Small intestine (tissue), 7 donors: Measurements from ENCODE around the gene VSIG1. TPM values are rescaled to one million over a fixed set of nuclear protein-coding genes. Genes with fewer than 3 reads are reported as not detected.

Source experiments
- DNase-seq, 2 donors: peaks; one replicate each; pipeline versions ENCODE4 v3.0.0 to v3.0.0-alpha.2; 2013
- FAIRE-seq: peaks from 2 replicates; lab custom pipeline; 2012; peaks lifted over from hg19 to GRCh38; lab: Jason Lieb, UNC
- H3K27ac ChIP-seq, 3 donors: one replicate each; pipeline ENCODE4 v1.5.1; 2013; ENCODE audit warnings: low read length in 2 of 3, mild to moderate bottlenecking in 2 of 3, control low read depth in 1 of 3, inconsistent platforms in 1 of 3, low read depth in 1 of 3, moderate library complexity in 1 of 3
- H3K27me3 ChIP-seq, 3 donors: one replicate each; pipeline ENCODE4 v1.6.1; 2013; ENCODE audit warnings: low read length in 3 of 3, inconsistent platforms in 1 of 3; ENCODE audit not compliant: control insufficient read depth in 3 of 3, insufficient read depth in 3 of 3
- H3K36me3 ChIP-seq, 3 donors: one replicate each; pipeline ENCODE4 v1.6.1; 2013; ENCODE audit warnings: low read length in 3 of 3, inconsistent platforms in 1 of 3, low read depth in 1 of 3, mild to moderate bottlenecking in 1 of 3, moderate library complexity in 1 of 3; ENCODE audit not compliant: control insufficient read depth in 3 of 3, insufficient read depth in 2 of 3
- H3K4me1 ChIP-seq, 3 donors: one replicate each; pipeline ENCODE4 v1.6.1; 2013; ENCODE audit warnings: low read length in 2 of 3, inconsistent platforms in 1 of 3, low read depth in 1 of 3, mild to moderate bottlenecking in 1 of 3, moderate library complexity in 1 of 3; ENCODE audit not compliant: control insufficient read depth in 3 of 3, insufficient read depth in 2 of 3
- H3K4me3 ChIP-seq, 3 donors: one replicate each; pipeline ENCODE4 v1.5.1; 2013; ENCODE audit warnings: low read length in 3 of 3, control low read depth in 1 of 3, inconsistent platforms in 1 of 3, low read depth in 1 of 3, mild to moderate bottlenecking in 1 of 3, moderate library complexity in 1 of 3
- H3K9me3 ChIP-seq, 2 donors: one replicate each; pipeline ENCODE4 v1.6.1; 2013; ENCODE audit warnings: low read depth in 1 of 2, low read length in 1 of 2; ENCODE audit not compliant: control insufficient read depth in 2 of 2, insufficient read depth in 1 of 2
- WGBS, 3 donors: extraction: QIAGEN DNeasy Blood & Tissue Kit; methylation state at CpG; one replicate each; pipeline ENCODE4 v1.1.7; 2013; 5-methylcytosine and 5-hydroxymethylcytosine counted together
- polyA plus RNA-seq, 4 donors: library from polyadenylated mRNA; stranded (reverse) in 3 of 4; unstranded in 1 of 4; fragments of 200-250 nt in 3 of 4; fragments of 120-200 nt in 1 of 4; gene quantifications; one replicate each; pipeline versions ENCODE4 v1.2.1 to v1.2.3, GENCODE V29; 2013
- donor health status: healthy with polysubstance abuse.
- donor health status: control.
- donor health status: control.
- donor health status: Bipolar disorder and iron deficiency.
- donor health status: healthy.

VSIG1 gene
- polyA plus RNA-seq, 4 donors = 0.16 to 0.45 (median 0.43) TPM; not detected in 1

DNA sequence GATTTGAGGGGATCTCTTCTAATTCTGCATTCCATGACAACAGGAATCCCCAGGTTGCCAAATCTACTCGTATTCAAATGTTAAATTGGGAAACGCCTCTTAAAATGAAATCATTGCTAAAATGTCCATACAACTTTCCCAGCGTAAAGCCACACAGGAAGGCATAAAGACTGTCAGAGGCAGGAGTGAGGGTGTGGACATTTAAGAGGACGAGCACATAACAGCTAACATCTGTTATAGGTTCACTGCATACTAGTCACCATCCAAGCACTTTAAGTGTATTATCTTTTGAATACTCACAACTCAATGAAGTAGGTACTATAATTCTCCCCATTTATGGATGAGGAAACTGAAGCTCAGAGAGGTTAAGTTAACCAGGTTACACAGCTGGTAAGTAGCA is 82.3 kb downstream of the VSIG1 start:
- FAIRE-seq = no peak

More for the DNA sequence above, 82.3 kb downstream of the VSIG1 start:
- peaks cover 0 to 2% (median 2%) of the 10 kb centered on the region in 3 donors for H3K36me3 ChIP-seq
- WGBS, 3 donors = 76 to 89% (median 86%) methylated on average over 4 of the region's 4 CpGs
- H3K9me3 ChIP-seq = no peaks in the 10 kb centered on the region
- no peak overlapping the region for H3K4me3 ChIP-seq
- H3K27me3 ChIP-seq = no peaks in the 10 kb centered on the region
- H3K27ac ChIP-seq = peak overlapping the region in 1 of 3 donors; percentile 55
- DNase-seq = no peak
- H3K4me1 ChIP-seq = peaks cover 0 to 3% (median 0%) of the 10 kb centered on the region in 3 donors

Other genes with a start within 250 kb of the VSIG1 start
- gene MID2, start 219.2 kb upstream of the VSIG1 start, polyA plus RNA-seq = 1 to 10 TPM in 2 of 4 donors, under 1 TPM in 2; 0.67 to 6.9 (median 1.6) TPM
- not detected for gene TEX13B, start 62.7 kb upstream of the VSIG1 start, polyA plus RNA-seq
- gene PSMD10, start 46.5 kb downstream of the VSIG1 start, polyA plus RNA-seq = 10 to 100 TPM; 27.3 to 63.1 (median 45.1) TPM
- 10 to 100 TPM; 12.2 to 32.2 (median 24.8) TPM for gene ATG4A, start 46.7 kb downstream of the VSIG1 start, polyA plus RNA-seq